SU-DHL-6 (cell line): Measurements from ENCODE around the gene ODF2.
"Not testable (repeated sequence)": the region's sequence is repeated elsewhere in the genome, so short reads cannot be mapped to it uniquely, and the experiment has no call there.

Source experiments
- H2AFZ ChIP-seq: fragments of 200-600 bp; sonication (generic); 2 replicates; pipeline ENCODE4 v1.6.1; 2014; ENCODE audit warnings: low read depth, mild to moderate bottlenecking, moderate library complexity, mixed read lengths, antibody characterized with exemption, low read length; ENCODE audit not compliant: severe bottlenecking
- H3F3A ChIP-seq: fragments of 200-600 bp; shearing (Covaris generic); 2 replicates; pipeline ENCODE4 v1.6.0; 2016; ENCODE audit warnings: antibody characterized with exemption, mild to moderate bottlenecking; ENCODE audit not compliant: insufficient read depth
- H3K27ac ChIP-seq: fragments of 200-600 bp; sonication (generic); 2 replicates; pipeline ENCODE4 v1.5.1; 2016; ENCODE audit warnings: low read depth, mild to moderate bottlenecking, low read length, moderate library complexity, mixed read lengths
- H3K27me3 ChIP-seq: fragments of 200-600 bp; sonication (generic), shearing (Covaris generic); 2 replicates; pipeline ENCODE4 v1.6.0; 2014; ENCODE audit warnings: mild to moderate bottlenecking, low read length
- H3K36me3 ChIP-seq: fragments of 200-600 bp; sonication (generic); 2 replicates; pipeline ENCODE4 v1.6.1; 2014; ENCODE audit warnings: mild to moderate bottlenecking, low read length, mixed read lengths
- H3K4me2 ChIP-seq: fragments of 300-600, 200-600 bp; shearing (Covaris generic), sonication (generic); 2 replicates; pipeline ENCODE4 v1.6.0; 2014; ENCODE audit warnings: low read length, low read depth, mild to moderate bottlenecking; ENCODE audit not compliant: poor library complexity, severe bottlenecking
- H3K4me3 ChIP-seq: fragments of 200-600 bp; sonication (generic); 2 replicates; pipeline ENCODE4 v1.5.1; 2014; ENCODE audit warnings: antibody characterized with exemption, low read length, mild to moderate bottlenecking, mixed read lengths; ENCODE audit not compliant: insufficient read depth, poor library complexity, severe bottlenecking
- H3K79me2 ChIP-seq: fragments of 200-600 bp; sonication (generic); 2 replicates; pipeline ENCODE4 v1.6.1; 2014; ENCODE audit warnings: mild to moderate bottlenecking, low read length, moderate library complexity; ENCODE audit not compliant: insufficient read depth
- H3K9ac ChIP-seq: fragments of 200-600 bp; sonication (generic); 2 replicates; pipeline ENCODE4 v1.7.0; 2014; ENCODE audit warnings: mild to moderate bottlenecking, low read length
- H3K9me2 ChIP-seq: fragments of 200-600 bp; sonication (generic); replicated peaks from 2 replicates; pipeline ENCODE4 v1.6.1; 2014; ENCODE audit warnings: low read length; ENCODE audit not compliant: insufficient read depth
- H3K9me3 ChIP-seq: fragments of 200-600 bp; sonication (generic); 2 replicates; pipeline ENCODE4 v1.6.1; 2014; ENCODE audit warnings: low read length, mixed read lengths; ENCODE audit not compliant: insufficient read depth
- H4K20me1 ChIP-seq: fragments of 200-600 bp; sonication (generic); 2 replicates; pipeline ENCODE4 v1.6.1; 2014; ENCODE audit warnings: low read depth, mild to moderate bottlenecking, antibody characterized with exemption, low read length, moderate library complexity, mixed read lengths
- EZH2phosphoT487 ChIP-seq: fragments of 200-600 bp; sonication (generic), shearing (Covaris generic); conservative IDR thresholded peaks from 2 replicates; pipeline ENCODE4 v1.6.1; 2018; ENCODE audit warnings: mild to moderate bottlenecking, antibody characterized with exemption, low read length, moderate library complexity, mixed read lengths
- TF ChIP-seq, protein P1 (sequence below): fragments of 200-600 bp; sonication (generic); IDR thresholded peaks from one replicate; pipeline ENCODE4 v1.5.1; 2017; ENCODE audit warnings: antibody characterized with exemption, mild to moderate bottlenecking, low read length, moderate library complexity; ENCODE audit not compliant: insufficient read depth, poor library complexity, severe bottlenecking

Gene ODF2

DNA sequence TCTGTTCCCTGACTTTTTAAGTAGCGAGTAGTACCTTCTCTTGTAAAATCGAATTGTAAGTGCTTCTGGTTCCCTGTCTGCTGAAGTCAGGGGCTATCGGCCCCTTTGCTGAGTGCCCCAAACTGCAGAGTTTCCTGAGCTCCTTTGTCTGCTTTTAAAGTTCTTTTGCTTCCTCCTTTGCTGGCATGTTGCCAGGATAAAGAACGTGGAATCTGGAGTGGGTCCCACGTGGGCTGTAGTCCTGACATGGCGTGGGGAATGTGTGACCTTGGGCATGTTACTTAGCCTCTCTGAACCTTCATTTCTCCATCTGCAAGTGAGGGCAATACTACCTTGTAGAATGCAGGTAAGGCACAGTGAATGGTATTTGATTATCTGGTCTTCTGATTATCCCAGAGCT is 13.7 kb upstream of the ODF2 start:
- H3K9me2 ChIP-seq: no peaks in the 10 kb centered on the region
- H3K4me2 ChIP-seq: no peak overlapping the region
- H3K4me3 ChIP-seq: no peak overlapping the region
- H3K27me3 ChIP-seq: no peaks in the 10 kb centered on the region
- no peak overlapping the region for H3K27ac ChIP-seq
- H4K20me1 ChIP-seq: no peaks in the 10 kb centered on the region
- H3K9ac ChIP-seq: no peak overlapping the region
- H2AFZ ChIP-seq: no peak overlapping the region
- TF ChIP-seq, protein P1, sequence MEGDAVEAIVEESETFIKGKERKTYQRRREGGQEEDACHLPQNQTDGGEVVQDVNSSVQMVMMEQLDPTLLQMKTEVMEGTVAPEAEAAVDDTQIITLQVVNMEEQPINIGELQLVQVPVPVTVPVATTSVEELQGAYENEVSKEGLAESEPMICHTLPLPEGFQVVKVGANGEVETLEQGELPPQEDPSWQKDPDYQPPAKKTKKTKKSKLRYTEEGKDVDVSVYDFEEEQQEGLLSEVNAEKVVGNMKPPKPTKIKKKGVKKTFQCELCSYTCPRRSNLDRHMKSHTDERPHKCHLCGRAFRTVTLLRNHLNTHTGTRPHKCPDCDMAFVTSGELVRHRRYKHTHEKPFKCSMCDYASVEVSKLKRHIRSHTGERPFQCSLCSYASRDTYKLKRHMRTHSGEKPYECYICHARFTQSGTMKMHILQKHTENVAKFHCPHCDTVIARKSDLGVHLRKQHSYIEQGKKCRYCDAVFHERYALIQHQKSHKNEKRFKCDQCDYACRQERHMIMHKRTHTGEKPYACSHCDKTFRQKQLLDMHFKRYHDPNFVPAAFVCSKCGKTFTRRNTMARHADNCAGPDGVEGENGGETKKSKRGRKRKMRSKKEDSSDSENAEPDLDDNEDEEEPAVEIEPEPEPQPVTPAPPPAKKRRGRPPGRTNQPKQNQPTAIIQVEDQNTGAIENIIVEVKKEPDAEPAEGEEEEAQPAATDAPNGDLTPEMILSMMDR: no peak
- TF ChIP-seq EZH2phosphoT487: no peak
- no peaks in the 10 kb centered on the region for H3F3A ChIP-seq
- H3K9me3 ChIP-seq: no peaks in the 10 kb centered on the region
- no peaks in the 10 kb centered on the region for H3K79me2 ChIP-seq
- no peaks in the 10 kb centered on the region for H3K36me3 ChIP-seq

DNA sequence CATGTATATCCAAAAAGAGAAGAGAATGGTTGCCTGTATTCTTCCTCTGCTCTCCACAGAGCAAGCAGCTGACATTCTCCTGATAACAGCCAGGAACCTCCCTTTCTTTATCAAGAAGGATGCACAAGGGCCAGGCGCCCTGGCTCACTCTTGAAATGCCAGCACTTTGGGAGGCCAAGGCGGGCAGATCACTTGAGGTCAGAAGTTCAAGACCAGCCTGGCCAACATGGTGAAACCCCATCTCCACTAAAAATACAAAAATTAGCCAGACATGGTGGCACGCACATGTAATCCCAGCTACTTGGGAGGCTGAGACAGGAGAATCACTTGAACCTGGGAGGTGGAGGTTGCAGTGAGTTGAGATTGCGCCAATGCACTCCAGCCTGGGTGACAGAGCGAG is 9.3 kb upstream of the ODF2 start:
- H3K9me3 ChIP-seq, H3K4me3 ChIP-seq, H4K20me1 ChIP-seq, H3K36me3 ChIP-seq, H3F3A ChIP-seq, H3K9ac ChIP-seq, H3K9me2 ChIP-seq, H3K4me2 ChIP-seq, H3K79me2 ChIP-seq, H2AFZ ChIP-seq, H3K27ac ChIP-seq, H3K27me3 ChIP-seq: not testable (repeated sequence)

DNA sequence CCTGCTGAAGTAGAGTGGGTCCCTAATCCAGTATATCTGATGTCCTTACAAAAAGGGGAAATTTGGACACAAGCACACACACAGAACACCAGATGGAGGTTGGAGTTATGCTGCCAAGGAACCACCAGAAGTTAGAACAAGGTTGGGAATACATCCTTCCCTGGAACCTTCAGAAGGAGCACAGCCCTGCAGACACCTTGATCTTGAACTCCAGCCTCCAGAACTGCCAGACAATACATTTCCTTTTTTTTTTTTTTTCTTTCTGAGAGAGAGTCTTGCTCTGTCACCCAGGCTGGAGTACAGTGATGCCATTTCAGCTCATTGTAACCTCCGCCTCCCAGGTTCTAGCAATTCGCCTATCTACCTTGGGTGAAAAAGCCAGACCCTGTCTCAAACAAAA is 7.1 kb upstream of the ODF2 start:
- Histone ChIP-seq H3K4me3 (no peak overlapping the region), H3K27me3 (no peaks in the 10 kb centered on the region), H3K9ac (no peak overlapping the region), H4K20me1 (no peaks in the 10 kb centered on the region), H3K9me3 (no peaks in the 10 kb centered on the region), H3K4me2 (no peak overlapping the region), H3K9me2 (no peaks in the 10 kb centered on the region), H3K79me2 (no peaks in the 10 kb centered on the region), H3K36me3 (no peaks in the 10 kb centered on the region), H2AFZ (no peak overlapping the region), H3K27ac (no peak overlapping the region), H3F3A (no peaks in the 10 kb centered on the region)
- TF ChIP-seq, protein P1: no peak
- no peak for TF ChIP-seq EZH2phosphoT487

DNA sequence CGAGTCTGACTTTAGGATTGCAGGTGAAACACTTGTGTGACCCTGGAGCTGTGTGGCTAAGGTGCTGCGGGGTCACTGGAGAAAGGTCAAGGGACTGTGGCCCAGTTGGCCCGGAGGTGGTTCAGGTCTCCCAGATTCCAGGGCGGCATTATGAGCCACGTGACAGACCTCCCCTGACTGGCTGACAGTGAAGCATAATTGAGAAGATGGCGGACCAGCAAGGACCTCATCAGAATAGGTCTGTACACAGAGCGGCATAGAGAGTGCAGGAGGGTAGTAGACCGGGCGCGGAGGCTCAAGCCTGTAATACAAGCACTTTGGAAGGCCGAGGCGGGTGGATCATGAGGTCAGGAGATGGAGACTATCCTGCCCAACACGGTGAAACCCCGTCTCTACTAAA is 815 bp upstream of the ODF2 start:
- H3K27me3 ChIP-seq: no peaks in the 10 kb centered on the region
- H3K4me3 ChIP-seq: no peak overlapping the region
- H3K4me2 ChIP-seq: no peak overlapping the region
- H3K9ac ChIP-seq: no peak overlapping the region
- TF ChIP-seq, protein P1: no peak
- no peak for TF ChIP-seq EZH2phosphoT487
- peaks cover 4% of the 10 kb centered on the region; the same call in 1 of the 2 replicates for H3K36me3 ChIP-seq
- no peaks in the 10 kb centered on the region for H3F3A ChIP-seq
- no peak overlapping the region for H3K27ac ChIP-seq
- H3K9me3 ChIP-seq: no peaks in the 10 kb centered on the region
- H3K9me2 ChIP-seq: no peaks in the 10 kb centered on the region
- H3K79me2 ChIP-seq: peaks cover 22% of the 10 kb centered on the region
- H2AFZ ChIP-seq: no peak overlapping the region
- H4K20me1 ChIP-seq: no peaks in the 10 kb centered on the region
